IPS-15b (cell line): ENCODE measurements around the gene RNF148.
"Not testable (repeated sequence)": the region's sequence is repeated elsewhere in the genome, so short reads cannot be mapped to it uniquely, and the experiment has no call there.

Source experiments
- H3K27me3 ChIP-seq: one replicate; pipeline ENCODE4 v1.6.1; 2013; ENCODE audit warnings: low read length; ENCODE audit not compliant: control insufficient read depth, insufficient read depth
- H3K36me3 ChIP-seq: one replicate; pipeline ENCODE4 v1.6.1; 2013; ENCODE audit warnings: low read length; ENCODE audit not compliant: control insufficient read depth, insufficient read depth
- H3K4me1 ChIP-seq: one replicate; pipeline ENCODE4 v1.6.1; 2013; ENCODE audit warnings: mild to moderate bottlenecking, low read length; ENCODE audit not compliant: control insufficient read depth, insufficient read depth
- H3K4me3 ChIP-seq: one replicate; pipeline ENCODE4 v1.5.1; 2013; ENCODE audit warnings: low read depth, low read length
- H3K9ac ChIP-seq: one replicate; pipeline ENCODE4 v1.6.1; 2013; ENCODE audit warnings: low read depth, mild to moderate bottlenecking, low read length
- H3K9me3 ChIP-seq: one replicate; pipeline ENCODE4 v1.6.1; 2013; ENCODE audit warnings: mild to moderate bottlenecking, low read length; ENCODE audit not compliant: control insufficient read depth, insufficient read depth

RNF148 gene

GRCh38 chr7:122688400-122688998 lies 14.2 kb downstream of the RNF148 start:
- no peaks in the 10 kb centered on the region for H3K36me3 ChIP-seq
- no peak overlapping the region for H3K4me3 ChIP-seq
- no peaks in the 10 kb centered on the region for H3K27me3 ChIP-seq
- H3K9me3 ChIP-seq = peaks cover 5% of the 10 kb centered on the region
- H3K9ac ChIP-seq = no peak overlapping the region
- H3K4me1 ChIP-seq = peaks cover 21% of the 10 kb centered on the region

GRCh38 chr7:122686360-122686878 lies 16.3 kb downstream of the RNF148 start:
- peaks cover 21% of the 10 kb centered on the region for H3K4me1 ChIP-seq
- H3K9ac ChIP-seq = no peak overlapping the region
- H3K9me3 ChIP-seq = no peaks in the 10 kb centered on the region
- no peak overlapping the region for H3K4me3 ChIP-seq
- H3K36me3 ChIP-seq = no peaks in the 10 kb centered on the region
- no peaks in the 10 kb centered on the region for H3K27me3 ChIP-seq

- no peak overlapping the region for H3K4me3 ChIP-seq
- H3K36me3 ChIP-seq = no peaks in the 10 kb centered on the region
- peaks cover 25% of the 10 kb centered on the region for H3K4me1 ChIP-seq
- H3K9me3 ChIP-seq = no peaks in the 10 kb centered on the region
- H3K27me3 ChIP-seq = no peaks in the 10 kb centered on the region
- H3K9ac ChIP-seq = no peak overlapping the region
Observed at GRCh38 chr7:122684504-122684903, 18.2 kb downstream of the RNF148 start.

- no peak overlapping the region for H3K4me3 ChIP-seq
- no peaks in the 10 kb centered on the region for H3K27me3 ChIP-seq
- no peak overlapping the region for H3K9ac ChIP-seq
- peaks cover 33% of the 10 kb centered on the region for H3K4me1 ChIP-seq
- H3K36me3 ChIP-seq = no peaks in the 10 kb centered on the region
- no peaks in the 10 kb centered on the region for H3K9me3 ChIP-seq
Observed at GRCh38 chr7:122682815-122683550, 19.7 kb downstream of the RNF148 start.

GRCh38 chr7:122681186-122681585 lies 21.5 kb downstream of the RNF148 start:
- H3K4me1 ChIP-seq = peaks cover 26% of the 10 kb centered on the region
- not testable (repeated sequence) for H3K4me3 ChIP-seq, H3K27me3 ChIP-seq, H3K9me3 ChIP-seq, H3K9ac ChIP-seq, H3K36me3 ChIP-seq

GRCh38 chr7:122679813-122680212 lies 22.9 kb downstream of the RNF148 start:
- Histone ChIP-seq H3K4me3 (no peak overlapping the region), H3K27me3 (no peaks in the 10 kb centered on the region), H3K9ac (no peak overlapping the region), H3K4me1 (peaks cover 18% of the 10 kb centered on the region), H3K9me3 (no peaks in the 10 kb centered on the region), H3K36me3 (no peaks in the 10 kb centered on the region)

GRCh38 chr7:122679269-122679709 lies 23.4 kb downstream of the RNF148 start:
- peaks cover 18% of the 10 kb centered on the region for H3K4me1 ChIP-seq
- not testable (repeated sequence) for H3K27me3 ChIP-seq, H3K9me3 ChIP-seq, H3K36me3 ChIP-seq, H3K4me3 ChIP-seq, H3K9ac ChIP-seq

- Histone ChIP-seq H3K4me1 (peaks cover 18% of the 10 kb centered on the region), H3K27me3 (no peaks in the 10 kb centered on the region), H3K9ac (no peak overlapping the region), H3K4me3 (no peak overlapping the region), H3K36me3 (no peaks in the 10 kb centered on the region), H3K9me3 (no peaks in the 10 kb centered on the region)
Observed at GRCh38 chr7:122677149-122677548, 25.6 kb downstream of the RNF148 start.

GRCh38 chr7:122676466-122676865 lies 26.3 kb downstream of the RNF148 start:
- Histone ChIP-seq H3K4me3 (no peak overlapping the region), H3K9ac (no peak overlapping the region), H3K9me3 (no peaks in the 10 kb centered on the region), H3K27me3 (no peaks in the 10 kb centered on the region), H3K4me1 (peaks cover 21% of the 10 kb centered on the region), H3K36me3 (no peaks in the 10 kb centered on the region)

GRCh38 chr7:122675621-122676020 lies 27.1 kb downstream of the RNF148 start:
- H3K4me1 ChIP-seq = peaks cover 23% of the 10 kb centered on the region
- H3K9ac ChIP-seq = no peak overlapping the region
- H3K27me3 ChIP-seq = no peaks in the 10 kb centered on the region
- no peaks in the 10 kb centered on the region for H3K9me3 ChIP-seq
- no peaks in the 10 kb centered on the region for H3K36me3 ChIP-seq
- no peak overlapping the region for H3K4me3 ChIP-seq

GRCh38 chr7:122675011-122675410 lies 27.7 kb downstream of the RNF148 start:
- H3K9ac ChIP-seq = no peak overlapping the region
- H3K4me3 ChIP-seq = no peak overlapping the region
- no peaks in the 10 kb centered on the region for H3K27me3 ChIP-seq
- no peaks in the 10 kb centered on the region for H3K9me3 ChIP-seq
- H3K4me1 ChIP-seq = peaks cover 22% of the 10 kb centered on the region
- H3K36me3 ChIP-seq = no peaks in the 10 kb centered on the region

GRCh38 chr7:122674502-122674901 lies 28.2 kb downstream of the RNF148 start:
- no peak overlapping the region for H3K9ac ChIP-seq
- no peaks in the 10 kb centered on the region for H3K9me3 ChIP-seq
- H3K36me3 ChIP-seq = no peaks in the 10 kb centered on the region
- no peaks in the 10 kb centered on the region for H3K27me3 ChIP-seq
- no peak overlapping the region for H3K4me3 ChIP-seq
- peaks cover 19% of the 10 kb centered on the region for H3K4me1 ChIP-seq
